ENCODE data around the gene FOXL3.

The FOXL3 gene

DNA sequence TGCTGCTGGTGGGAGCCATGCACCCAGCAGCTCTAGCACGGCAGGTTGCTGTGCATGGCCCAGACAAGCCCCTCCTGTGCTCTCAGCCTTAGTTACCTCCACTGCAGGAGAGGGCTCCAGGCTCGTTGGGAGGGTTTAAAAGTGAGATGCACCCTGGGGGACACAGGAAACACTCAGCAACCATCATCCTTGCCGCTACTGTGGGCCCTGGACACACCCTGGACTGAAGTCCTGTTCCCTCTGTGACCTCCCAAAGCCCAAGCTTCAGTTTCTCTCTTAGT, 49.0 kb downstream of the FOXL3 start:
- H3K9me3 ChIP-seq (ENCODE audit: control insufficient read depth, insufficient read depth, low read length): peaks cover 74% of the 10 kb centered on the region
- no peaks in the 10 kb centered on the region; the same call in 1 of the 2 replicates for H3K36me3 ChIP-seq (ENCODE audit: control insufficient read depth, low read length)
- H4K20me1 ChIP-seq (ENCODE audit: control insufficient read depth, insufficient read depth, low read depth, low read length): no peaks in the 10 kb centered on the region
- no peak overlapping the region for H3K4me3 ChIP-seq (ENCODE audit: low read length)
- TF ChIP-seq EZH2phosphoT487 (IDR thresholded peaks at IDR 0.05; ENCODE audit: borderline replicate concordance, low read length): no peak
- no peak for TF ChIP-seq CTCF (IDR thresholded peaks at IDR 0.05; ENCODE audit: low read depth, low read length, poor library complexity, severe bottlenecking)
- H3K4me2 ChIP-seq (ENCODE audit: low read length): no peak overlapping the region
- H3F3A ChIP-seq (ENCODE audit: control insufficient read depth, insufficient read depth): peaks cover 10% of the 10 kb centered on the region
- no peaks in the 10 kb centered on the region for H3K4me1 ChIP-seq (ENCODE audit: control insufficient read depth, low read length)
- no peaks in the 10 kb centered on the region for H3K9me2 ChIP-seq (replicated peaks; ENCODE audit: control insufficient read depth, low read length)
- no peak overlapping the region for H3K27ac ChIP-seq (ENCODE audit: low read depth, low read length)
- H3K79me2 ChIP-seq (ENCODE audit: control insufficient read depth, low read length): no peaks in the 10 kb centered on the region
- no peaks in the 10 kb centered on the region for H3K27me3 ChIP-seq (ENCODE audit: control insufficient read depth, low read length)

- no peaks in the 10 kb centered on the region for H3K27me3 ChIP-seq (ENCODE audit: control insufficient read depth, low read length)
- no peaks in the 10 kb centered on the region for H3K36me3 ChIP-seq (ENCODE audit: control insufficient read depth, low read length)
- no peaks in the 10 kb centered on the region for H3K79me2 ChIP-seq (ENCODE audit: control insufficient read depth, low read length)
- H4K20me1 ChIP-seq (ENCODE audit: control insufficient read depth, insufficient read depth, low read depth, low read length): no peaks in the 10 kb centered on the region
- no peaks in the 10 kb centered on the region for H3K4me1 ChIP-seq (ENCODE audit: control insufficient read depth, low read length)
- no peak overlapping the region for H3K4me3 ChIP-seq (ENCODE audit: low read length)
- H3K4me2 ChIP-seq (ENCODE audit: low read length): no peak overlapping the region
- TF ChIP-seq EZH2phosphoT487 (IDR thresholded peaks at IDR 0.05; ENCODE audit: borderline replicate concordance, low read length) (no peak), CTCF (IDR thresholded peaks at IDR 0.05; ENCODE audit: low read depth, low read length, poor library complexity, severe bottlenecking) (no peak)
- H3K27ac ChIP-seq (ENCODE audit: low read depth, low read length): no peak overlapping the region
- peaks cover 71% of the 10 kb centered on the region for H3K9me3 ChIP-seq (ENCODE audit: control insufficient read depth, insufficient read depth, low read length)
- no peaks in the 10 kb centered on the region for H3K9me2 ChIP-seq (replicated peaks; ENCODE audit: control insufficient read depth, low read length)
- peaks cover 3% of the 10 kb centered on the region for H3F3A ChIP-seq (ENCODE audit: control insufficient read depth, insufficient read depth)
Observed at GRCh38 chr7:339696-340095, 49.7 kb downstream of the FOXL3 start.

- no peaks in the 10 kb centered on the region for H3K27me3 ChIP-seq (ENCODE audit: control insufficient read depth, low read length)
- no peak overlapping the region for H3K4me2 ChIP-seq (ENCODE audit: low read length)
- H3F3A ChIP-seq (ENCODE audit: control insufficient read depth, insufficient read depth): no peaks in the 10 kb centered on the region
- H3K4me1 ChIP-seq (ENCODE audit: control insufficient read depth, low read length): no peaks in the 10 kb centered on the region
- H3K79me2 ChIP-seq (ENCODE audit: control insufficient read depth, low read length): no peaks in the 10 kb centered on the region
- no peaks in the 10 kb centered on the region for H4K20me1 ChIP-seq (ENCODE audit: control insufficient read depth, insufficient read depth, low read depth, low read length)
- no peaks in the 10 kb centered on the region for H3K9me2 ChIP-seq (replicated peaks; ENCODE audit: control insufficient read depth, low read length)
- no peaks in the 10 kb centered on the region for H3K36me3 ChIP-seq (ENCODE audit: control insufficient read depth, low read length)
- TF ChIP-seq CTCF (IDR thresholded peaks at IDR 0.05; ENCODE audit: low read depth, low read length, poor library complexity, severe bottlenecking) (no peak), EZH2phosphoT487 (IDR thresholded peaks at IDR 0.05; ENCODE audit: borderline replicate concordance, low read length) (no peak)
- H3K4me3 ChIP-seq (ENCODE audit: low read length): no peak overlapping the region
- peaks cover 69% of the 10 kb centered on the region; the same call in 1 of the 2 replicates for H3K9me3 ChIP-seq (ENCODE audit: control insufficient read depth, insufficient read depth, low read length)
- H3K27ac ChIP-seq (ENCODE audit: low read depth, low read length): no peak overlapping the region
Observed at GRCh38 chr7:340200-340937, 50.4 kb downstream of the FOXL3 start.
